Right atrium auricular region (tissue), 2 donors: Measurements from ENCODE around the gene FAM153A. TPM values are rescaled to one million over a fixed set of nuclear protein-coding genes. Genes with fewer than 3 reads are reported as not detected.
"Not testable (repeated sequence)": the region's sequence is repeated elsewhere in the genome, so short reads cannot be mapped to it uniquely, and the experiment has no call there.

Experiments
- DNase-seq: peaks from one replicate; pipeline ENCODE4 v3.0.0-alpha.2; 2019; ENCODE audit warnings: low spot score
- H3K27ac ChIP-seq, 2 donors: fragments of 200-600 bp; sonication (generic); 1 replicate in 1 of 2; 2 replicates in 1 of 2; pipeline ENCODE4 v1.5.1; 2016 to 2019
- H3K27me3 ChIP-seq, 2 donors: fragments of 200-600 bp; sonication (generic); one replicate each; pipeline versions ENCODE4 v1.5.1 to v1.6.0; 2017 to 2019
- H3K36me3 ChIP-seq: fragments of 200-600 bp; sonication (generic); one replicate; pipeline ENCODE4 v1.5.1; 2016
- H3K4me1 ChIP-seq, 2 donors: fragments of 200-600 bp; sonication (generic); one replicate each; pipeline versions ENCODE4 v1.5.1 to v1.6.0; 2017 to 2019
- H3K4me3 ChIP-seq, 2 donors: fragments of 200-600 bp; sonication (generic); 1 replicate in 1 of 2; 2 replicates in 1 of 2; pipeline ENCODE4 v1.5.1; 2017 to 2019; ENCODE audit warnings: mild to moderate bottlenecking in 1 of 2, moderate library complexity in 1 of 2
- H3K9me3 ChIP-seq, 2 donors: fragments of 200-600 bp; sonication (generic); one replicate each; pipeline ENCODE4 v1.5.1; 2019
- total RNA-seq, 2 donors: library from RNA; depleted of rRNA; stranded (reverse); fragments of >200 nt; gene quantifications; one replicate each; pipeline ENCODE4 v1.1.0, GENCODE V29; 2016

The FAM153A gene
- total RNA-seq, 2 donors from 2014 or later, result 1.4 to 1.9 TPM

GRCh38 chr5:177791649-177792048 lies 8.9 kb upstream of the FAM153A start:
- not testable (repeated sequence) for H3K27me3 ChIP-seq, DNase-seq, H3K4me3 ChIP-seq, H3K4me1 ChIP-seq, H3K9me3 ChIP-seq, H3K36me3 ChIP-seq, H3K27ac ChIP-seq

DNA sequence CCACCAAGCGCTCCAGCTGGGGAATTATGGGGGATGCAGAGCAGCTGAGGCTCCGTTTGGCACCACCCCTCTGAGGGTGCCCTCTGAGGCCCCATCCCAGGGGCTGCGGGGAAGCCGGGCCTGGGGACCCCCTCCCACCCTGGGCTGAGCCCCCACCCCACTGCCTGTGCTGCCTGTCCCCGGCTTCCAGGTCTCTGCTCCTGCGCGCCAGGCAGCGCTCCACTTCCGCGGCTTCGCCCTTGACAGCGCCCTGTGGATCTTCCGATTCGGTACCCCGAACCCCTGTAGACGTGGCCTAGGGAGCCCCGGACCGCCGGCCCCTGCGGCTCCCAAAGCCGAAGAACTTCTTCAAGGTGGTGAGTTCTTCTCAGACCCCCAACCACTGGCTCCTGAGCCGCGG lies 530 bp downstream of the FAM153A start:
- not testable (repeated sequence) for H3K27ac ChIP-seq, H3K4me1 ChIP-seq, H3K36me3 ChIP-seq, H3K4me3 ChIP-seq, DNase-seq, H3K27me3 ChIP-seq, H3K9me3 ChIP-seq

DNA sequence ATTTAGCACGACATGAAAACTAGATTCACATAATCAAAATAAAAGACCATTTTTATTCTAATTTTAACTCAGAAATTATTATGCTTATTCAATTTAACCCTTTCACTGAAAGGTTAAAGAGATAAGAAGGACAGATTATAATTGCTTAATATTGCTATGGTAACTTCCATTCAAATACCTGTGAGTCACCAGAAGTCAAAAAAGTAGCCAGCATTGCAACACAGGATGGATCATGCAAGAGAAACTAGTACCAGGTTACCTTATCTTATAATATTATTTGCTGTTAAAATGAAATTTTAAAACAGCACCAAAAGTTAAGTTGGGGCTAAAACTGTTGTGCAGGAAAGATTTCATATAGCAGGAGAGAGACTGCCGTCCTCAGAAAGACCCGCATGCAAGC lies 11.5 kb downstream of the FAM153A start:
- not testable (repeated sequence) for H3K4me1 ChIP-seq, H3K4me3 ChIP-seq, H3K27me3 ChIP-seq, H3K27ac ChIP-seq, H3K9me3 ChIP-seq, DNase-seq, H3K36me3 ChIP-seq

DNA sequence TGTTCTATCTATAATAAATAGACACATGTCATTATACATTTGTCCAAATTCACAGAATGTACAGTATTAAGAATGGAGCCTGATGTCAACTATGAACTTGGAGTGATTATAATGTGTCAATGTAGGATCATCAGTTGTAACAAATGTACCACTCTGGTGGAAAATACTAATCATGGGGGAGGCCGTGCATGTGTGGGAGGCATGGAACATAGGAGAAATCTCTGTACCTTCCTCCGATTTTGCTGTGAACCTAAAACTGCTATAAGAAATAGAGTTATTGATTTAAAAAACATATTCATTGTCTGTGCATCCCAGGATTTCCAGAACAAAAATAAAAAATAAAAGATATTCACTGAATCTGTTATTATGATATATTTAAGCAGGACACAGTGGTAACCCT lies 12.1 kb downstream of the FAM153A start:
- H3K4me3 ChIP-seq, result not testable (repeated sequence)

GRCh38 chr5:177763737-177764508 lies 18.8 kb downstream of the FAM153A start:
- H3K36me3 ChIP-seq, H3K4me3 ChIP-seq, DNase-seq, H3K27ac ChIP-seq, H3K27me3 ChIP-seq, H3K4me1 ChIP-seq, H3K9me3 ChIP-seq: not testable (repeated sequence)

More for the DNA sequence above, 12.1 kb downstream of the FAM153A start:
- H3K4me1 ChIP-seq, DNase-seq, H3K9me3 ChIP-seq, H3K36me3 ChIP-seq, H3K27ac ChIP-seq, H3K27me3 ChIP-seq: not testable (repeated sequence)

GRCh38 chr5:177760954-177761353 lies 21.7 kb downstream of the FAM153A start:
- H3K27ac ChIP-seq, DNase-seq, H3K9me3 ChIP-seq, H3K36me3 ChIP-seq, H3K27me3 ChIP-seq, H3K4me1 ChIP-seq, H3K4me3 ChIP-seq: not testable (repeated sequence)

DNA sequence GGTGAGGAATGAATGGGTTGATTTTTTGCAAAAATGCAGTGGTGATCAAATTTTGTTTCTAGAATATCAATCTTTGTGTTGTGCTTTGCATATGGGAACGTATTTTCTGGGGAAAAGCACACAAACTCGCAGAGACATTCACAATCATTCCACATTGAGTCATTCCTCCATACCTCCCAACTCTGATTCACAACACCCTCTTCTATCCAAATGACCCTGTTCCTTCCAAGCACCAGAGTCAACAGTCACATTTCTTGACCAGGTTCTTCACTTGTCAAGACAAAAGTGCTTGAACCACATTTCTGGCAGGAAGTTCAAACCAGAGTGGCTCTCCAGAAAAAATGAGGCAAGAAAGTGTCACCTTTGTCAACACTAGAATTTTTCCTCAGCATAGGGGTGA lies 35.3 kb downstream of the FAM153A start:
- not testable (repeated sequence) for H3K4me3 ChIP-seq, H3K27ac ChIP-seq, H3K36me3 ChIP-seq, H3K9me3 ChIP-seq, H3K27me3 ChIP-seq, DNase-seq, H3K4me1 ChIP-seq

DNA sequence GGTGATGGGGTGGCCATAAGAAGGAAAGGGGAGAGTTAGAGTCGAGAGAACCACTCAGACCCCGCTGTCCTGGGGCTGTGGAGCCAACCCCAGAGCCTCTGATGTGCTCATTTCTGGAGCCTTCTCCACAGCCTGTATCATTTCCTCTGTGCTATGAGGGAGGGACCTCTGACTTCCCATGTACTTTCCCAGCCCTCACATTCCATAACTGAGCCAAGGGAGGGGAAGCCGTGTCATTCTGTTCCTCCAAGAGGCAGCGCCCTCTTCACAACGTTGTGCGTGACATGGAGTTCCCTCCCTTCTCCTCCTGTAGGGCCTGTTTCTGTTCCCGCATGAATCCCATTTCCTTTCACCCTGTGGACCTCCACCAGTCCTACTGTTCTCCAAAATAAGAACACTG lies 57.8 kb downstream of the FAM153A start:
- H3K27ac ChIP-seq, H3K27me3 ChIP-seq, DNase-seq, H3K36me3 ChIP-seq, H3K9me3 ChIP-seq, H3K4me3 ChIP-seq, H3K4me1 ChIP-seq: not testable (repeated sequence)

- not testable (repeated sequence) for H3K27me3 ChIP-seq, H3K27ac ChIP-seq, H3K36me3 ChIP-seq, H3K4me1 ChIP-seq, H3K9me3 ChIP-seq, DNase-seq, H3K4me3 ChIP-seq
Measured at GRCh38 chr5:177723831-177724485, 58.7 kb downstream of the FAM153A start.

DNA sequence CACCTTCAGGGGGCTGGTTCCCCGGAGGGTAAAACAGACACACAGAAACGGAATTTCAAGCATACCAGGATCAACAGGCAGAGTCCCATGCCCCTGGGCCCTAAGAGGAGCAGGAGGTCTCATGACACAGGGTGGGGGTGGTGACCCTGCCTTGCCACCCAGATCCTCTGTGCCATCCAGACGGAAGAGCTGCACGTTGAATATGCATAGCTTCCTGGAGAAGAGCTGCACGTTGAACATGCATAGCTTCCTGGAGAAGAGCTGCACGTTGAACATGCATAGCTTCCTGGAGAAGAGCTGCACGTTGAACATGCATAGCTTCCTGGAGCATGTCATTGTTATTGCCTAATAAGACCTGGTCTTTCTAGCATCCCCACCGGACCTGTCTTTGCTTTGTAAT lies 59.9 kb downstream of the FAM153A start:
- H3K9me3 ChIP-seq, DNase-seq, H3K4me1 ChIP-seq, H3K4me3 ChIP-seq, H3K27me3 ChIP-seq, H3K36me3 ChIP-seq, H3K27ac ChIP-seq: not testable (repeated sequence)

DNA sequence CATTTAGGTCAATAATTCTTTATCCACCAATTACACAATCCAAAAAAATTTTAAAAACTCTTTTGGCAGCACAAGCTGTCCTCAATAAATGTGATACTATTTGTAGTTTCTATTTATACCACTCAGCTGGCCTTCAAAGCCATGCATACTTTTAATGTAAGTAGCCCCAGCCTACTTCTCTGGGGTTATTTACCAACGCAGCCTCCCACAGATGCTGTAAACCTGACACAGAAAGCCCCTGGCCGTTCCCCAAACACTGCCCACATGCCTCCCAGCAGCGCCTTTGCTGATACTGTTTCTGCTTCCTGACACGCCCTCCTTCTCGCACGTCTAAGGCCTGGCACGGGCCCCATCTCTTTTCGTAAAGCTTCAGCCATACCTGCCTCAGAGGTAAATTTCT lies 62.7 kb downstream of the FAM153A start:
- not testable (repeated sequence) for H3K36me3 ChIP-seq, H3K4me1 ChIP-seq, H3K27me3 ChIP-seq, H3K27ac ChIP-seq, H3K4me3 ChIP-seq, DNase-seq, H3K9me3 ChIP-seq

- H3K4me1 ChIP-seq, H3K4me3 ChIP-seq, H3K27ac ChIP-seq, H3K36me3 ChIP-seq, H3K9me3 ChIP-seq, H3K27me3 ChIP-seq, DNase-seq: not testable (repeated sequence)
Measured at GRCh38 chr5:177715423-177715822, 67.3 kb downstream of the FAM153A start.

GRCh38 chr5:177696100-177696499 lies 86.6 kb downstream of the FAM153A start:
- not testable (repeated sequence) for DNase-seq

GRCh38 chr5:177695356-177695930 lies 87.3 kb downstream of the FAM153A start:
- H3K36me3 ChIP-seq, H3K27ac ChIP-seq, H3K9me3 ChIP-seq, H3K4me3 ChIP-seq, H3K27me3 ChIP-seq, DNase-seq, H3K4me1 ChIP-seq: not testable (repeated sequence)

More at GRCh38 chr5:177696100-177696499, 86.6 kb downstream of the FAM153A start:
- H3K36me3 ChIP-seq, H3K9me3 ChIP-seq, H3K27me3 ChIP-seq, H3K4me1 ChIP-seq, H3K27ac ChIP-seq, H3K4me3 ChIP-seq: not testable (repeated sequence)

GRCh38 chr5:177694518-177694835 lies 88.2 kb downstream of the FAM153A start:
- H3K4me3 ChIP-seq, DNase-seq, H3K27ac ChIP-seq, H3K9me3 ChIP-seq, H3K4me1 ChIP-seq, H3K36me3 ChIP-seq, H3K27me3 ChIP-seq: not testable (repeated sequence)
